ENCODE measurements around the gene FBLN1.

Gene FBLN1

DNA sequence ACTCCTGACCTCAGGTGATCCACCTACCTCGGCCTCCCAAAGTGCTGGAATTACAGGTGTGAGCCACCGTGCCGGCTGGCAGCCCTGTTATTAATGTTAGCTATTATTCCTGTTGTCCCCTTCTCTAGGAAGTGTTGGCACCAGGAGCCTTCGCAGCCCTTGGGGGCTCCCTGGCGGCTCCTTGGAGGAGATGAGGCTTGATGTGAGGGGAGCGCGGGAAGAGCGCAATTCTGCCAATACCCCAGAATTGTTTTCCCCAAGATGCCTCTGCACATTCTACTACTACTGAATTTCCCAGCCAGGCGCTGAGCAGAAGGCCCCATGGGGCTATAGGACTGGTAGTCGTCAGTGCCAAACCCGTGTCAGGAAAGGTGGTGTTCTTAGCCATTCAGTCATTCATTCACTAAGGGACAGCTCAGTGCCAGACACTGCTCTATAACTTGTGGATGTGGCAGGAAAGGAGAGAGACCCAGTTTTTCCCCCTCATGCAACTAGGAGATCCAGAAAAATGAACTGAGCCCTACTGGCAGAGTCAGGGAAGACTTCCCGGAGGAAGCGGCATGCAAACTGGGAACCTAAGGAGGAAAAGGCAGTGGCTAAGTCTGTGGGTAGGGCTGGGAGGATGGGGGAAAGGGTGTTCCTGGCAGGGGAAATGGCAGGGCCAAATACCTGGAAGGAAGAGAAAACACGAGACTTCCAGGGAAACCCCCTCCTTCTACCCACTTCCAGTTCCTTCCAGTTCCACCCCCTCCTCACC is 3.5 kb downstream of the FBLN1 start:
- TF ChIP-seq, protein P1, sequence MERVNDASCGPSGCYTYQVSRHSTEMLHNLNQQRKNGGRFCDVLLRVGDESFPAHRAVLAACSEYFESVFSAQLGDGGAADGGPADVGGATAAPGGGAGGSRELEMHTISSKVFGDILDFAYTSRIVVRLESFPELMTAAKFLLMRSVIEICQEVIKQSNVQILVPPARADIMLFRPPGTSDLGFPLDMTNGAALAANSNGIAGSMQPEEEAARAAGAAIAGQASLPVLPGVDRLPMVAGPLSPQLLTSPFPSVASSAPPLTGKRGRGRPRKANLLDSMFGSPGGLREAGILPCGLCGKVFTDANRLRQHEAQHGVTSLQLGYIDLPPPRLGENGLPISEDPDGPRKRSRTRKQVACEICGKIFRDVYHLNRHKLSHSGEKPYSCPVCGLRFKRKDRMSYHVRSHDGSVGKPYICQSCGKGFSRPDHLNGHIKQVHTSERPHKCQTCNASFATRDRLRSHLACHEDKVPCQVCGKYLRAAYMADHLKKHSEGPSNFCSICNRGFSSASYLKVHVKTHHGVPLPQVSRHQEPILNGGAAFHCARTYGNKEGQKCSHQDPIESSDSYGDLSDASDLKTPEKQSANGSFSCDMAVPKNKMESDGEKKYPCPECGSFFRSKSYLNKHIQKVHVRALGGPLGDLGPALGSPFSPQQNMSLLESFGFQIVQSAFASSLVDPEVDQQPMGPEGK (CRISPR knock-in tag; IDR thresholded peaks at IDR 0.05; ENCODE audit: borderline replicate concordance): no peak
- TF ChIP-seq PPARA (CRISPR knock-in tag; IDR thresholded peaks at IDR 0.05; ENCODE audit: borderline replicate concordance) (no peak), TCF4 (CRISPR knock-in tag; IDR thresholded peaks at IDR 0.05; ENCODE audit: borderline replicate concordance) (no peak), GLIS3 (CRISPR knock-in tag; IDR thresholded peaks at IDR 0.05) (no peak), ZNF70 (CRISPR knock-in tag; IDR thresholded peaks at IDR 0.05) (no peak), ARNTL (CRISPR knock-in tag; IDR thresholded peaks at IDR 0.05; ENCODE audit: borderline replicate concordance, low read depth) (no peak), BACH2 (CRISPR knock-in tag; IDR thresholded peaks at IDR 0.05; ENCODE audit: borderline replicate concordance) (no peak), ZNF8 (CRISPR knock-in tag; IDR thresholded peaks at IDR 0.05) (no peak), ESRRG (CRISPR knock-in tag; IDR thresholded peaks at IDR 0.05) (no peak), ZFP30 (CRISPR knock-in tag; IDR thresholded peaks at IDR 0.05) (no peak), CSDC2 (CRISPR knock-in tag; IDR thresholded peaks at IDR 0.05) (no peak), ZC3H10 (CRISPR knock-in tag; IDR thresholded peaks at IDR 0.05) (no peak)
- TF ChIP-seq, protein P2, sequence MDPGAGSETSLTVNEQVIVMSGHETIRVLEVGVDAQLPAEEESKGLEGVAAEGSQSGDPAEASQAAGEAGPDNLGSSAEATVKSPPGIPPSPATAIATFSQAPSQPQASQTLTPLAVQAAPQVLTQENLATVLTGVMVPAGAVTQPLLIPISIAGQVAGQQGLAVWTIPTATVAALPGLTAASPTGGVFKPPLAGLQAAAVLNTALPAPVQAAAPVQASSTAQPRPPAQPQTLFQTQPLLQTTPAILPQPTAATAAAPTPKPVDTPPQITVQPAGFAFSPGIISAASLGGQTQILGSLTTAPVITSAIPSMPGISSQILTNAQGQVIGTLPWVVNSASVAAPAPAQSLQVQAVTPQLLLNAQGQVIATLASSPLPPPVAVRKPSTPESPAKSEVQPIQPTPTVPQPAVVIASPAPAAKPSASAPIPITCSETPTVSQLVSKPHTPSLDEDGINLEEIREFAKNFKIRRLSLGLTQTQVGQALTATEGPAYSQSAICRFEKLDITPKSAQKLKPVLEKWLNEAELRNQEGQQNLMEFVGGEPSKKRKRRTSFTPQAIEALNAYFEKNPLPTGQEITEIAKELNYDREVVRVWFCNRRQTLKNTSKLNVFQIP (CRISPR knock-in tag; IDR thresholded peaks at IDR 0.05; ENCODE audit: borderline replicate concordance, low read depth): no peak
- ATAC-seq: no peak

- TF ChIP-seq, protein P2 (CRISPR knock-in tag; IDR thresholded peaks at IDR 0.05; ENCODE audit: borderline replicate concordance, low read depth): no peak
- TF ChIP-seq ARNTL (CRISPR knock-in tag; IDR thresholded peaks at IDR 0.05; ENCODE audit: borderline replicate concordance, low read depth) (no peak), RARB (CRISPR knock-in tag; IDR thresholded peaks at IDR 0.05) (no peak), ZNF70 (CRISPR knock-in tag; IDR thresholded peaks at IDR 0.05) (no peak), SNAI2 (CRISPR knock-in tag; IDR thresholded peaks at IDR 0.05) (no peak), ZFP3 (CRISPR knock-in tag; IDR thresholded peaks at IDR 0.05) (no peak), TOX (CRISPR knock-in tag; IDR thresholded peaks at IDR 0.05; ENCODE audit: borderline replicate concordance) (no peak), ESRRG (CRISPR knock-in tag; IDR thresholded peaks at IDR 0.05) (no peak), ZNF565 (CRISPR knock-in tag; conservative IDR thresholded peaks at IDR 0.05; ENCODE audit: low read depth) (no peak), ZC3H10 (CRISPR knock-in tag; IDR thresholded peaks at IDR 0.05) (no peak), ZNF8 (CRISPR knock-in tag; IDR thresholded peaks at IDR 0.05) (no peak), PPARA (CRISPR knock-in tag; IDR thresholded peaks at IDR 0.05; ENCODE audit: borderline replicate concordance) (no peak), ZFP30 (CRISPR knock-in tag; IDR thresholded peaks at IDR 0.05) (no peak), BACH2 (CRISPR knock-in tag; IDR thresholded peaks at IDR 0.05; ENCODE audit: borderline replicate concordance) (no peak), GLIS3 (CRISPR knock-in tag; IDR thresholded peaks at IDR 0.05) (no peak), ISL1 (CRISPR knock-in tag; IDR thresholded peaks at IDR 0.05) (no peak)
- TF ChIP-seq, protein P3, sequence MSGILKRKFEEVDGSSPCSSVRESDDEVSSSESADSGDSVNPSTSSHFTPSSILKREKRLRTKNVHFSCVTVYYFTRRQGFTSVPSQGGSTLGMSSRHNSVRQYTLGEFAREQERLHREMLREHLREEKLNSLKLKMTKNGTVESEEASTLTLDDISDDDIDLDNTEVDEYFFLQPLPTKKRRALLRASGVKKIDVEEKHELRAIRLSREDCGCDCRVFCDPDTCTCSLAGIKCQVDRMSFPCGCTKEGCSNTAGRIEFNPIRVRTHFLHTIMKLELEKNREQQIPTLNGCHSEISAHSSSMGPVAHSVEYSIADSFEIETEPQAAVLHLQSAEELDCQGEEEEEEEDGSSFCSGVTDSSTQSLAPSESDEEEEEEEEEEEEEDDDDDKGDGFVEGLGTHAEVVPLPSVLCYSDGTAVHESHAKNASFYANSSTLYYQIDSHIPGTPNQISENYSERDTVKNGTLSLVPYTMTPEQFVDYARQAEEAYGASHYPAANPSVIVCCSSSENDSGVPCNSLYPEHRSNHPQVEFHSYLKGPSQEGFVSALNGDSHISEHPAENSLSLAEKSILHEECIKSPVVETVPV (CRISPR knock-in tag; IDR thresholded peaks at IDR 0.05): no peak
- TF ChIP-seq, protein P1 (CRISPR knock-in tag; IDR thresholded peaks at IDR 0.05; ENCODE audit: borderline replicate concordance): no peak
- no peak for ATAC-seq
These were observed 4.2 kb downstream of the FBLN1 start for GRCh38 chr22:45506816-45507360.
